ENCODE data around the gene TMEM120B.

GRCh38 chr12:121720762-121721161 lies 8.2 kb downstream of the TMEM120B start:
- no peak for TF ChIP-seq CTCF (IDR thresholded peaks at IDR 0.05; ENCODE audit: low read depth, low read length, poor library complexity, severe bottlenecking)
- no peak for TF ChIP-seq EZH2phosphoT487 (IDR thresholded peaks at IDR 0.05; ENCODE audit: borderline replicate concordance, low read length)

All from DOHH2 (cell line).